ENCODE results near the gene ZNF394.
A peak's percentile ranks its signal among the peaks of the same experiment; 100 is the strongest.

Gene ZNF394

DNA sequence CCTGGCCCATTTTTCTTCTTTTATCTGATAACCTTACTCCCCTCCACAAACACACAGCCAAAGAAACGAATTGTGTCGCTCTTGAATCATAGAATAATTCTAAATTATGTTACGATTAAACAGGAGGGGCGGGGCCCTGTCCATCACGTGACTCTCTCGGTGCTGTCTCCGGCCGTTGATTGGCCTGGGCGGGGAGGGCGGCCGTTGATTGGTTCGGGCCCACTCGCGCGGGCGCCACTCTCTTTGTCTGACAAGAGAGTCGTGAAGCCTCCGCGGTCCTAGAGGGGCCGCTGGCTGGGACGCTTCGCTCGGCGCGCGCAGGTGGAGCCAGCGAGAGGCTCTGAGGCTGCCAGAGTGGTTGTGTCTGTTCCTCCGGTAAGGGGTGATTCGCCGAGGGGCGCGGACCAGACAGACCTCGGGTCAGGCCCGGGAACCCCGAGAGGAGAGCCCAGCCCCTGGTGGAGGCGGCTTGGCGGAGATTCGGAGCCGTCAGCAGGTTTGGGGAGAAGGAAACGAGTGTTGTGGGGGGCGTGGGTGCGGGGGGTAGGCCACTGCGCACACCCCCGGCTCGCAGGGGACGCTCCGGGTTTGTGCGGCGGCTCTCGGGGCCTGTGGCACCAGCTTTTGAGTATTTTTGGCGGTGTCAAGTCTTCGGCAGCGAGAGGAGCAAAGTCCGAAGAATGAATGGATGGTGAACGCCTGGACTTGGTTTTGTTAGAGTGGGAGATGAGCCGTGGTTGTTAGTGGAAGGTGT lies 27.3 kb downstream of the ZNF394 start, which contains the start of gene ZNF789:
TSS of gene ZNF789 (plus strand) at position 330 of the 754 bp plus-strand sequence. CDS start 3,567 bp downstream, outside the sequence.
- TF ChIP-seq POLR2AphosphoS5 (IDR thresholded peaks at IDR 0.05; ENCODE audit: low read depth) (peak; percentile 66), GABPA (IDR thresholded peaks at IDR 0.05; ENCODE audit: low read depth) (peak; percentile 39; the same call in 1 of the 2 replicates), SPI1 (IDR thresholded peaks at IDR 0.05; ENCODE audit: borderline replicate concordance, low read depth) (no peak)
- TF ChIP-seq, protein P1, sequence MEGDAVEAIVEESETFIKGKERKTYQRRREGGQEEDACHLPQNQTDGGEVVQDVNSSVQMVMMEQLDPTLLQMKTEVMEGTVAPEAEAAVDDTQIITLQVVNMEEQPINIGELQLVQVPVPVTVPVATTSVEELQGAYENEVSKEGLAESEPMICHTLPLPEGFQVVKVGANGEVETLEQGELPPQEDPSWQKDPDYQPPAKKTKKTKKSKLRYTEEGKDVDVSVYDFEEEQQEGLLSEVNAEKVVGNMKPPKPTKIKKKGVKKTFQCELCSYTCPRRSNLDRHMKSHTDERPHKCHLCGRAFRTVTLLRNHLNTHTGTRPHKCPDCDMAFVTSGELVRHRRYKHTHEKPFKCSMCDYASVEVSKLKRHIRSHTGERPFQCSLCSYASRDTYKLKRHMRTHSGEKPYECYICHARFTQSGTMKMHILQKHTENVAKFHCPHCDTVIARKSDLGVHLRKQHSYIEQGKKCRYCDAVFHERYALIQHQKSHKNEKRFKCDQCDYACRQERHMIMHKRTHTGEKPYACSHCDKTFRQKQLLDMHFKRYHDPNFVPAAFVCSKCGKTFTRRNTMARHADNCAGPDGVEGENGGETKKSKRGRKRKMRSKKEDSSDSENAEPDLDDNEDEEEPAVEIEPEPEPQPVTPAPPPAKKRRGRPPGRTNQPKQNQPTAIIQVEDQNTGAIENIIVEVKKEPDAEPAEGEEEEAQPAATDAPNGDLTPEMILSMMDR (IDR thresholded peaks at IDR 0.05; ENCODE audit: insufficient read depth, low read length): no peak
- TF ChIP-seq, protein P2, sequence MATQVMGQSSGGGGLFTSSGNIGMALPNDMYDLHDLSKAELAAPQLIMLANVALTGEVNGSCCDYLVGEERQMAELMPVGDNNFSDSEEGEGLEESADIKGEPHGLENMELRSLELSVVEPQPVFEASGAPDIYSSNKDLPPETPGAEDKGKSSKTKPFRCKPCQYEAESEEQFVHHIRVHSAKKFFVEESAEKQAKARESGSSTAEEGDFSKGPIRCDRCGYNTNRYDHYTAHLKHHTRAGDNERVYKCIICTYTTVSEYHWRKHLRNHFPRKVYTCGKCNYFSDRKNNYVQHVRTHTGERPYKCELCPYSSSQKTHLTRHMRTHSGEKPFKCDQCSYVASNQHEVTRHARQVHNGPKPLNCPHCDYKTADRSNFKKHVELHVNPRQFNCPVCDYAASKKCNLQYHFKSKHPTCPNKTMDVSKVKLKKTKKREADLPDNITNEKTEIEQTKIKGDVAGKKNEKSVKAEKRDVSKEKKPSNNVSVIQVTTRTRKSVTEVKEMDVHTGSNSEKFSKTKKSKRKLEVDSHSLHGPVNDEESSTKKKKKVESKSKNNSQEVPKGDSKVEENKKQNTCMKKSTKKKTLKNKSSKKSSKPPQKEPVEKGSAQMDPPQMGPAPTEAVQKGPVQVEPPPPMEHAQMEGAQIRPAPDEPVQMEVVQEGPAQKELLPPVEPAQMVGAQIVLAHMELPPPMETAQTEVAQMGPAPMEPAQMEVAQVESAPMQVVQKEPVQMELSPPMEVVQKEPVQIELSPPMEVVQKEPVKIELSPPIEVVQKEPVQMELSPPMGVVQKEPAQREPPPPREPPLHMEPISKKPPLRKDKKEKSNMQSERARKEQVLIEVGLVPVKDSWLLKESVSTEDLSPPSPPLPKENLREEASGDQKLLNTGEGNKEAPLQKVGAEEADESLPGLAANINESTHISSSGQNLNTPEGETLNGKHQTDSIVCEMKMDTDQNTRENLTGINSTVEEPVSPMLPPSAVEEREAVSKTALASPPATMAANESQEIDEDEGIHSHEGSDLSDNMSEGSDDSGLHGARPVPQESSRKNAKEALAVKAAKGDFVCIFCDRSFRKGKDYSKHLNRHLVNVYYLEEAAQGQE (IDR thresholded peaks at IDR 0.05; ENCODE audit: insufficient replicate concordance, low read depth): peak; percentile 32
- H3K27ac ChIP-seq (replicated peaks): peak within 1 kb of the TSS; percentile 88
- DNase-seq (ENCODE audit: low read depth in 1 of 2, low spot score in 1 of 2): peak; percentile 96 to 99
- H3K4me3 ChIP-seq (replicated peaks; ENCODE audit: insufficient read depth, low read length): peak within 1 kb of the TSS; percentile 97
- no peaks in the 10 kb centered on the region for H3K27me3 ChIP-seq (ENCODE audit: insufficient read depth, poor library complexity, severe bottlenecking)

DNA sequence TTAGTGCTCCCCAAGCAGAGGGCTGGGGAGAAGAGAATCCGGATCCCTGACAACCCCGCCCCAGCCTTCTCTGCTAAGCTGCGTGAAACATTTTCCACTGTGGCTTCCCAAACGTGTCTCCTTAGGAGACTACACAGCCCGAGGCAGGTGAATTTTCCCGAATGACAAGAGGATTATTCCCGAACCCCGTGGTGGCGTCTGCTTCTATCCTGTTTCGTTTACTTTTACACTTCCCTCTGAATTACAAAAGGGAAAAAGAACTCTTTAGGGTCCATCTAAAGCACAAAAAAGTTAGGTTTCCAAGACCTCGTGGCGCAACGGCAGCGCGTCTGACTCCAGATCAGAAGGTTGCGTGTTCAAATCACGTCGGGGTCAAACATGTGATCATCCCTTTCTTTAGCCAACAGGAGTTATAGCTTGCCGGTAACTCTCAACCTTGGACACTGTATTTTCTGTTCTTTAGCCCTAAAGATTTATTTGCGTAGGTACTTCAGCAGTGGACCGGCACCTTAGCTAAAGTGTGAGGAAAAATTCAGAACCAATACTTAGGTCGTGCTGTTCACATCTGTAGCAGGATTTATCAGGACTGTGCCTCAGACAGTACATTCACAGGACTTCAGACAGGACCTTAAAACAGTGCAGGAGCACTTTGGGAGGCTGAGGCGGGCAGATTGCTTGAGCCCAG lies 30.6 kb downstream of the ZNF394 start:
- no peak overlapping the region for H3K4me3 ChIP-seq (replicated peaks; ENCODE audit: insufficient read depth, low read length)
- no peak for DNase-seq (ENCODE audit: low read depth in 1 of 2, low spot score in 1 of 2)
- no peaks in the 10 kb centered on the region for H3K27me3 ChIP-seq (ENCODE audit: insufficient read depth, poor library complexity, severe bottlenecking)
- TF ChIP-seq GABPA (IDR thresholded peaks at IDR 0.05; ENCODE audit: low read depth) (no peak), SPI1 (IDR thresholded peaks at IDR 0.05; ENCODE audit: borderline replicate concordance, low read depth) (no peak), POLR2AphosphoS5 (IDR thresholded peaks at IDR 0.05; ENCODE audit: low read depth) (no peak)
- TF ChIP-seq, protein P1 (IDR thresholded peaks at IDR 0.05; ENCODE audit: insufficient read depth, low read length): no peak
- TF ChIP-seq, protein P2 (IDR thresholded peaks at IDR 0.05; ENCODE audit: insufficient replicate concordance, low read depth): no peak
- no peak overlapping the region for H3K27ac ChIP-seq (replicated peaks)

DNA sequence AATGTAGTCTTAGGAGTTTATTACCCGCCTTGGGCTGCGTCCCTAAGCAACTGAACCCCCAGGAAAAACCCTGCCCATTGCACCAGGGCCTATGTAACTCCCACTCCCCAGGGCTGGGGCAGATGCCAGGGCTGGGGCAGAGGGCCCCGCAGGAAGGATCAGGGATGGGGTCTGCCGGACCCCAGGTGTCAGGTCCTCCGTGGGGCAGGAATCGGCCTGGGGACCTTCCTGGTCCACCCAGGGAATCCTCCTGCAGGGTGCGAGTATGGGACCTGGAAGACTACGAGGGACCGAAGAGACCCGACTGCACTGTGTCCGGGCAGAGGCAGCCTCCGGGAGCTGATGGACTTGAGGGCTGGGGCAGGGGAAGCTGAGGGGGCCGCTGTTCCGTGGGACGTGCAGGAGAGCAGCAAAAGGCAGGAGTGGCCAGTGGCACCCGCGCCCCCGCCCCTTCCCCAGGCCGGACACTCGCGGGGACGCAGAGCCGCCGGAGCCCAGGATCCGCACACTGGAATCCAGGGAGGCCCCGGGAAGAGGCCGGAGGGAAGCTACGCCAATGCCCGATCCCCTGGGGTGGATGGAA lies 31.7 kb downstream of the ZNF394 start:
- no peak overlapping the region for H3K4me3 ChIP-seq (replicated peaks; ENCODE audit: insufficient read depth, low read length)
- no peak overlapping the region for H3K27ac ChIP-seq (replicated peaks)
- H3K27me3 ChIP-seq (ENCODE audit: insufficient read depth, poor library complexity, severe bottlenecking): no peaks in the 10 kb centered on the region
- DNase-seq (ENCODE audit: low read depth in 1 of 2, low spot score in 1 of 2): no peak
- no peak for TF ChIP-seq POLR2AphosphoS5 (IDR thresholded peaks at IDR 0.05; ENCODE audit: low read depth)
- TF ChIP-seq, protein P2 (IDR thresholded peaks at IDR 0.05; ENCODE audit: insufficient replicate concordance, low read depth): no peak
- TF ChIP-seq GABPA (IDR thresholded peaks at IDR 0.05; ENCODE audit: low read depth): no peak
- TF ChIP-seq, protein P1 (IDR thresholded peaks at IDR 0.05; ENCODE audit: insufficient read depth, low read length): no peak
- no peak for TF ChIP-seq SPI1 (IDR thresholded peaks at IDR 0.05; ENCODE audit: borderline replicate concordance, low read depth)

Measured in HL-60 (cell line).